HG03378 (cell line): Measurements from ENCODE around the gene UBXN1.
"Not testable (repeated sequence)": the region's sequence is repeated elsewhere in the genome, so short reads cannot be mapped to it uniquely, and the experiment has no call there.

Experiments
- ATAC-seq: cut with Tn5 transposase; IDR thresholded peaks from one replicate; pipeline ENCODE4 v1.9.1; 2021; ENCODE audit warnings: mild to moderate bottlenecking, moderate library complexity; ENCODE audit not compliant: unreplicated experiment

The UBXN1 gene

DNA sequence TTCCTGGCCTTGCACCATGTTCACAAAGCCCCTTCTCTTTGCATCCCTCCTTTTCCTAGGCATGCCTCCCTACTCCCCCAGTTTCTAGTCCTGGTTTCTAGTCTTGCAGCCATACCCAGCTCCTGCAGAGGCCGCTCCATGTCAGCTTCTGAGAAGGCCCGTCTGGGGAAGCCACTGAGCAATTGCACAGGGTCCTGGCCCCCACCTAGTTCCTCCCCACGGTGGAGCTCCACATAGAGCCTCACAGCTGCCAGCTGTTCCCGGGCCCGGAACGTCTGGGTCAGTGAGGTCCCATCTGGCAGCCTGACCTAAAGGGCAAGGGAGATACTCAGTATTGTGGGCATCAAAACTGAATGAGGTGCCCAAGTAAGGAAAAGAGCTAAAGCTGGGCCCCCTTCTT is 2.2 kb downstream of the UBXN1 start:
- ATAC-seq = no peak

GRCh38 chr11:62675415-62675814 is 3.5 kb downstream of the UBXN1 start:
- ATAC-seq = not testable (repeated sequence)

DNA sequence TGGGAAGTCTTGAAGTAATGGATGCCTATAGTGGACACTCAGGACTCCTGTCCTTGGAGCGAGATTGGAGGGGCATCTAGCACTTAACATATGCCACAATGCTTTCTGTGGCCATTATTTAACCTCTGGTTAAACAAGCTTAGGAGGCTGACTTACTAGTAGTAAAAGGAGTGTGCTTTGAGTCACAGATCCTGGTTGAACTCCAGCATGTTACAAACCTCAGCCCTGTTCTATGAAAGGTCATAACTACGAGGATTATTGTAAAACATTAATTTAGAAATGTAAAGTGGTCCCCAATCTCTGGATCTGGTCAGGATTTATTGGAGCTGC is 5.7 kb downstream of the UBXN1 start:
- no peak for ATAC-seq

GRCh38 chr11:62671608-62672389 is 7.1 kb downstream of the UBXN1 start, which contains the start of the genes LBHD1 and UQCC3:
LBHD1 (minus strand) TSS chr11:62672267; CDS start chr11:62670031, 2,236 bp downstream.
UQCC3 (plus strand) TSS chr11:62671673; CDS start chr11:62671746, 73 bp downstream.
- ATAC-seq = peak; percentile 44

DNA sequence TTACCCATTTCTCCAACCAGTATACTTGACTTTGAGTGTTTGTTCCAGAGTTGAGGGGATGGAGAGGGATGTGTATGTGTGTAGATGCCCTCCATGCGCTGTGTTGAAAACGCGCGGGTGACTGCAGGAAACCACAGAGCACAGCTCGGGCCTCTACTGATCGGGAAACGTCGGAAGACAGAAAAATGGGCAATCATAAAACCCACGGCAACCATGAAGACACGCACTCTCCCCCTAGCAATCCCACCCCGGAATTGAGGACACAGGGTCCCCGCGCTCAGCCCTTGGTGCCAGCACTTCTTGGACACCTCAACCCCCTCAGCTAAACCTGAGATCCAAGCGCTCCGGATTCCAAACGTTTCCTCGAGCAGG is 7.7 kb downstream of the UBXN1 start:
- ATAC-seq = peak; percentile 4

- no peak for ATAC-seq
Measured at GRCh38 chr11:62669420-62670161, 9.3 kb downstream of the UBXN1 start.

DNA sequence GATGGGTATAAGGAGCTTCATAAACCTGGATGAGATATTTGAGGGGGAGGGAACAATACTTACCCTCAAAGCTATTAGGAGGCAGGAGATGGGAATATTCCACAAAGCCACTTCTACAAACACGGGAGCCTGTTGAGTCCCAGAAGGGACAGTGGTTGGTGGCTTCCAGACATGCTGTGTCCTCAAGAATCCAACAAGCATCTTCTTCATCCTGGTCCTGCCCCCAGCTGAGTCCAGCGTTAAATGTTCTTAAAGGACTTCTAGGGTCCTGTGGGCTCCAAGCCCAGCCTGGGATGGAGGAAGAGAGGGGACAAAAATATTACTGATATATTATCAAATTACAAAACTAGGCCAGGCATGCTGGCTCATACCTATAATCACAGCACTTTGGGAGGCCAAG is 11.4 kb downstream of the UBXN1 start:
- ATAC-seq = no peak

GRCh38 chr11:62666259-62666926 is 12.5 kb downstream of the UBXN1 start:
- ATAC-seq = no peak

DNA sequence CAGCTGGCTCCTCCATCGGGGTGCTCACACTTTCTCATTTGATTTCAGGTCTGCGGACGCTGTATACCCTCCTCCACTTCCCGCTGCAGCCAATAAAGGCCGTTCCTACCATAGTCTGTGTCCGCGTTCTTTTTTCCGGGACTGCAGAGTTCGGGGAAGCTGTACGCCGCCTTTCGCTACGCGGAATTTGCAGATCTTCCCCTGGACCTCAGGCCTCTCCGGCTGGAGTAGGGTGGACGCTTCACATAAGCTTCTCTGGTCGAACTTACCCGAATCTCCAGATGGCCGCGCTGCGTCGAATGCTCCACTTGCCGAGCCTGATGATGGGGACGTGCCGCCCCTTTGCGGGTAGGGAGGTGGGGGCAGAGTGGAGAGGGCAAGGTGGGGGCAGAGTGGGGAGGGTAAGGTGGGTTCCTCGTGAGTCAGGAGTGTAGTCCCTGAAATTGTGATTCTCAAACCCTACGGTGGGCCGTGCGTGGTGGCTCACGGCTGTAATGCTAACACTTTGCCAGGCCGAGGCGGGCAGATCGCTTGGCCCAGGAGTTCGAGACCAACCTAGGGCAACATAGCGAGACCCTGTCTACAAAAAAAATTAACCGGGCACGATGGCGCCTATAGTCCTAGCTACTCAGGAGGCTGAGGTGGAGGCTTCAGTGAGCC is 13.1 kb downstream of the UBXN1 start:
- ATAC-seq = peak; percentile 6

GRCh38 chr11:62665075-62665598 is 13.7 kb downstream of the UBXN1 start, which contains the start of the genes C11orf98 and CSKMT:
C11orf98 (minus strand) TSS chr11:62665210; CDS start chr11:62665169, 41 bp downstream.
CSKMT (plus strand) TSS chr11:62665312; CDS start chr11:62665880, 568 bp downstream.
- peak; percentile 75 for ATAC-seq

GRCh38 chr11:62664405-62665074 is 14.3 kb downstream of the UBXN1 start:
- ATAC-seq = no peak

- no peak for ATAC-seq
Measured at GRCh38 chr11:62656796-62657429, 22.0 kb downstream of the UBXN1 start.

DNA sequence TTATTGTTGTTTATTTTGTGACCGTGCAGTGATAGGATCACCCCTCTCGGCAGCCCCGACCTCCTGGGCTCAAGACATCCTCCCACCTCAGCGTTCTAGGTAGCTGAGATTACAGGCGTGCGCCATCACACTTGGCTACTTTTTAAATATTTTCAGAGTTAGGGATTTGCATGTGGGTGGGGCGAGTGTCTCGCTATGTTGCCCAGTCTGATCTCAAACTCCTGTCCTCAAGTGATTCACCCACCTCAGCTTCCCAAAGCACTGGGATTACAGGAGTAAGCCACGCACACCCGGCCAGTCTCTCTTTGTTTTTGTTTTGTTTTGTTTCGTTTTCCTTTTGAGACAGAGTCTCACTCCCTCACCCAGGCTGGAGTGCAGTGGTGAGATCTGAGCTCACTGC is 24.6 kb downstream of the UBXN1 start:
- no peak for ATAC-seq

- ATAC-seq = peak; percentile 16
Measured at GRCh38 chr11:62652161-62653006, 26.5 kb downstream of the UBXN1 start.

DNA sequence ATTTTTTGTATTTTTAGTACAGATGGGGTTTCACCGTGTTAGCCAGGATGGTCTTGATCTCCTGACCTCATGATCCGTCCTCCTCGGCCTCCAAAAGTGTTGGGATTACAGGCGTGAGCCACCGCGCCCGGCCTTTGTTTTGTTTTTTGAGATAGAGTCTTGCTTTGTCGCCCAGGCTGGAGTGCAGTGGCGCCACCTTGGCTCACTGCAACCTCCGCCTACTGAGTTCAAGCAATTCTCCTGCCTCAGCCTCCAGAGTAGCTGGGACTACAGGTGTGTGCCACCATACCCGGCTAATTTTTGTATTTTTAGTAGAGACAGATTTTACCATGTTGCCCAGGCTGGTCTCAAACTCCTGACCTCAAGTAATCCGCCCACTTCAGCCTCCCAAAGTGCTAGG is 28.6 kb downstream of the UBXN1 start:
- ATAC-seq = not testable (repeated sequence)

- no peak for ATAC-seq
Measured at GRCh38 chr11:62649486-62649885, 29.4 kb downstream of the UBXN1 start.

DNA sequence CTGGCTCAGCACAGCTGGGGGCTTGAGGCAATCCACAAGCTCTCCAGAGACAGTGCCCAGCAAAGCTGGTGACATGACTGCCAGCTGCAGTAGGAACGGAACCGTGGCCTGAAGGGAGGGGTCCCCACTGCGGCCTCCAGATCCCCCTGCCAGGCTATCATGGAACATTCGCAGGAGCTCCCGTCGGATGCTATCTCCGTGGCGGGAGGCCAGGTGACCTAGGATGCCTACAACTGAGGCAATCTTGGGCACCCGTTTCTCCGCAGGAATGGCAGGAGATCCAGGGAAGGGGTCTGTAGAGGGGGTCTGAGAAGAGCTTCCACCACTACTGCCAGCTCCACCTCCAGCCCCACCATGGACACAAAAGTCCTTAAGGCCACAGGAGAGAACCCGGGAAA is 29.9 kb downstream of the UBXN1 start:
- no peak for ATAC-seq

DNA sequence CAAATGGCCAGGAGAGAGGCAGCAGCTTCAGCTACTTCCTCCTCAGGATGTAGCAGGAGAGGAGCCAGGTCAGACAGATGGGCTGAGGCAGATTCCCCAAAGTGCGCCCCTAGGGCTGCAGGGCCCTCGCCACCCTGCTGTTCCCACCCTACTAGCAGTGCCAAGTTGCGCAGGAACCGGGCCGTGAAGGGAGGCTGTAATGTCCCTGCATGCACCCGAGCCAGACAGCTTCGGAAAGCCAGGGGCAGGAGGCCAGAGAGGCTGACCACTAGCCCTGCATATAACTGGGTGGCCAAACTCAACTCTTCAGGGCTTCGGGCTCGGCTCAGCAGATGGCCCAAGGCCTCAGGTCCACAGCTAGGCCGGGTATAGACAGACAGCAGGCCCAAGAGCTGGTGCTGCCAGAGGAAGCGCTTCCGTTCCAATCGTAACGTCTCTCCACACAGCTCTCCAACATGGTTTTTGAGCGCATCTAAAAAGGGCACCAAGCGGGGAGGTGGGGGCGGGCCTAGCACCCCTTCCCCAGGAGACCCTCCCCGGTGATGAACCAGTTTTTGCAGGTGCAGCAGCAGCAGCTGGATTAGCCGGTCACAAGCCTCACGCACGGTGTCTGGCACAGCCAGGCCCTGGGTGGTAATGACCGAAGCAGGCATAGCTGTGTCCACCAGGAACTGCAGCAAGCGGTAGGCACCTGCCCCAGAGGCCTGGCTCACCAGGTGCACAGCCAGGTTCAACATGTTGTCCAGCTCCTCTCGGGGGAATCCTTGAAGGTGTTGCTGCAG is 30.5 kb downstream of the UBXN1 start:
- no peak for ATAC-seq
